Anterior cingulate cortex (tissue), 58 donors: ENCODE measurements around the gene ZFY.

Source experiments
- DNase-seq, 58 donors: peaks; one replicate each; lab custom pipeline; 2025; lab: John Stamatoyannopoulos, UW

The ZFY gene

GRCh38 chrY:2934861-2935715 lies at the start of gene ZFY:
Gene ZFY, plus strand, starts transcription at chrY:2935381. Its CDS starts 18,556 bp downstream, at chrY:2953937.
- DNase-seq = peak in 32 of 58 donors; percentile 3 to 79 (median 48)

- no peak for DNase-seq
Measured at GRCh38 chrY:2885880-2886279, 49.3 kb upstream of the ZFY start.

GRCh38 chrY:2887386-2887785 lies 47.8 kb upstream of the ZFY start:
- DNase-seq = no peak

DNA sequence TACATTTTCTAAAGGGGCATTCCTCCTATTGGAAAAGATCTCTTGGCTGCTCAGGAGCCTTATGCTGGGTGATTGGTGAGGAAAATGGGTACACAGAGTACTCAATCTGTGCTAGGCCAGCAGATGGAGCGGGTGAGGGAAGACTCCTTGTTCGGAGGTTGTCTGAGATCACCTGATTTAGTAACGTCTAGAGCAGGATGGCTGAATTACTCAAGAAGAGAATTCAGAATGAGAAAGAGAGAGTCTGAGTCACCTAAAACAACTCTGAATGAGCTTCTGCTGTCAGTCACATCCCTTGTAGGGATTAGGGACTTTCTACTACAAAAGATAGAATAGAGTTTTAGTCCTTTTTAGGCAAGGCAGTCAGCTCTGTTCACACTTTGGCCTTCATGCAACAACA lies 47.2 kb upstream of the ZFY start:
- DNase-seq = no peak

GRCh38 chrY:2893471-2893870 lies 41.7 kb upstream of the ZFY start:
- no peak for DNase-seq

DNA sequence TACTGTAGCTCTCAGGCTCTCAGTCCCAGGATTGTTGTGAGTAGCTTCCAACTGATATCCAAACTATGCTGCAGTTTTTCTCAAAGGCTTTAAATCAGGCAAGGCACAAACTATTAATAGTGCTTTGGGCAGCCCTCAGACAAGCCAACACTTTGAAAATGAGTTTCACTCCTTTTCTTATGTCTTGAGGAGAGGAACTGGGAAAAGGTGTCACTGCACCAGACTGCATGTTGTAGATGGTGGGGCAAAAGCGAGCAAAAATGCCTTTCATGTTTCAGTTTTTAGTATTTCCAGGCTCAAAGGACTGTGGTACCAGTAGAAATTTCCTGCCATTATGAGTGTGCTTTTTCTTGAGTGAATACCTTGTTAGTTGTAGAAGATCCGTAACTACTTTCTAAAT lies 39.1 kb upstream of the ZFY start:
- DNase-seq = no peak

DNA sequence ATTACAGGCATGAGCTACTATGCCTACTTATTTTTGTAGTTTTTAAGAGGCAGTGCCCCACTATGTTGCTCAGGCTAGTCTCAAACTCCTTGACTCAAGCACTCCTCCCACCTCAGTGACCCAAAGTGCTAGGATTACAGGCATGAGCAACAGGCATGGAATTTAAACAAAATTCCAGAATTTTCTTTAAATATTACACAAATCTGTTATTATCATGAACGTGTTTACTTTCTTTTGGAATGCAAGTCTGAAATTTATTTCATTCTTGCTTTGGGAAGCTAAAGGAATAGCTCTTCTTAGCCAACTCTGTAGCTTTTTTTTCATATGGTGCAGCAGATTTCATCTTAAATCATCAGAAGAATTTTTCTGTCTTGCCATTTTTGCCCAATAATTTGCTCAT lies 27.8 kb upstream of the ZFY start:
- no peak for DNase-seq

- DNase-seq = no peak
Measured at GRCh38 chrY:2913066-2913815, 21.9 kb upstream of the ZFY start.

GRCh38 chrY:2934078-2934477 lies 1.1 kb upstream of the ZFY start:
- peak in 4 of 58 donors; percentile 0 for DNase-seq

DNA sequence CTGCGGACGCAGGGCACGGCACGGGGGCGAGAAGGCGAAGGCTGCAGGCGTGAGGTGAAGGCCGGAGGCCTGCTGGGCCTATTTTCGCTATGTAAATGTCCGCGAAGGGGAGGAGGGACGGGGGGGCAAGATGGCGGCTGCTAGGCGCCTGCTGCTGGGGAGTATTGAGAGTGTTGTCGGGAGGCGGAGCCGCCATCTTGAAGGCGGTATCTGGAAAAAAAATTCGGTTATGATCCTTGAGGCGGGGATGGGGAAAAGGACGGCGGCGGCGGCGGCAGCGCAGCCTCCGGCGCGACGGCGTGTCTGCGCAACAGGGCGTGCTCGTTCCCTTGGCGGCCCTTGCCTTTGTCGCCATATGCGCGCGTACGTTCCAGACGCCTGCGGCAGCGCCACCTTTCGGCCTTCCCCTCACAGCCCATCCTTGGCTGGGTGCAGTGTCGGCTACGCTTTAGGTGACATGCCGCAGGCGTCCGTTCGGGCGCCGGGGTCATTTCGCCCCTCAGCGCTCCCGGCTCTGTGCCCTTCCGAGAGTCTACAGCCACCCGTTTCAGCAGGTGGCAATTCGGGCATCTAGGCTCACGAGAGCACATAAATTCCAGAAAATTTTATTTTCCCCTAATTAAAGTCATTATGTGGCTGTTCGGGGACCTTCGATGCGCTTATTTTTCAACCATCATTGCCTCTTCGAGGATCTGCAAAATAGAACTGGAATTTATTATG lies 695 bp downstream of the ZFY start:
- DNase-seq = peak in 33 of 58 donors; percentile 10 to 91 (median 78)

- DNase-seq = no peak
Measured at GRCh38 chrY:2936436-2936750, 1.2 kb downstream of the ZFY start.

- peak in 1 of 58 donors; percentile 0 for DNase-seq
Measured at GRCh38 chrY:2937149-2937548, 2.0 kb downstream of the ZFY start.

GRCh38 chrY:2949590-2950252 lies 14.5 kb downstream of the ZFY start:
- no peak for DNase-seq

- DNase-seq = no peak
Measured at GRCh38 chrY:2950655-2951054, 15.5 kb downstream of the ZFY start.

GRCh38 chrY:2952912-2953311 lies 17.7 kb downstream of the ZFY start:
- DNase-seq = no peak

- DNase-seq = no peak
Measured at GRCh38 chrY:2954735-2955134, 19.6 kb downstream of the ZFY start.

- no peak for DNase-seq
Measured at GRCh38 chrY:2955561-2955960, 20.4 kb downstream of the ZFY start.

DNA sequence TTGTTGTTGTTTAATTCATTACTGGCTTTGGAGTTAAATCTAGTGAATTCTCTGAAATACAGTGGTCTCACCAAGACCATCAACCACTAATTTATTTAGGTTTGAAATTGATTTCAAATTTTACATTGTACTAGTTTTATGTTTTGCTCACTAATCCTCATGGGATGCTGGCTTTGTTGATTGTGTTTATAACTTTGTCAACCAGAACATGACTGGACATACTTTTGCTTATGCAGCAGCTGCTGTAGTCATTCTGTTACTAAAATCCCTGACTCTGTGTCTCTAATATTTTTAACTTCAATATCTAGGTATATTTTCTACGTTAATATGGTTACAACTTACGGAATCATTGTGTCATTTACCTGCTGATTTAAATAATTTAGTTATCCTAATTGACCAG lies 26.9 kb downstream of the ZFY start:
- DNase-seq = no peak

DNA sequence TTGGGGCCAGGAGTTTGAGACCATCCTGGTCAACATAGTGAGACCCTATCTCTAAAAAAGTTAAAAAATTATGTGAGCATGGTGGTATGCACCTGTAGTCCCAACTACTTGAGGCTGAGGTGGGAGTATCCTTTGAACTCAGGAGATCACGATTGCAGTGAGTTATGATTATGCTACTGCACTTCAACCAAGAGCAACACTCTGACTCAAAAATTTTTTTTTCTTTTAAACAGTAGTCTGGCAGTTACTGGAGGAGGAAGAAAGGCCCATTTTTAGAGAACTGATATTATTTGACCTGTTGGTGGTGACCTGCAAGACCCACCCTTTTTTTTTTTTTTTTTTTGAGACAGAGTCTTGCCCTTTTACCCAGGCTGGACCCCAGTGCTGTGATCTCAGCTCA lies 29.6 kb downstream of the ZFY start:
- no peak for DNase-seq

DNA sequence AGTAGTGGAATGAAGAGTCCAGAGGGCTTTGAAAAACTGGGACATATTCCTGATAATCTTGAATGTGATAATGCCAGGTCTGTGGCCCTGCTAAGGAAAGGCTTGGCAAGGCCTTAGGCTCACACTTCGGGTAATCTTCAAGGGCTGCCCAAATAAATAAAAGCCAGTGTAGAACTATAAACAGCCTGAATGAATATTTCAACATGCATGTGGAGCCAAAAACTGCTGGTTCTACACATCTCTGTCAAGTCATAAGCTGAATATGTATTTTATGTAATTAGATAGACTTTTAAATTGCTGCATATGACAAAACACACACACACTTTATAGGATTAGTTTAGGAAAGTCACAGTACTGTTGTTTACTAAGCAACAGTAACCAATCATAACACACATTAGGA lies 30.4 kb downstream of the ZFY start:
- DNase-seq = no peak

GRCh38 chrY:2969561-2969960 lies 34.4 kb downstream of the ZFY start:
- DNase-seq = no peak
